Ishikawa (cell line): ENCODE data around the gene KRT80.
A peak's percentile ranks its signal among the peaks of the same experiment; 100 is the strongest.

ENCODE experiments used
- CEBPB ChIP-seq: IDR thresholded peaks from 2 replicates; pipeline ENCODE4 v1.6.1; 2012
- CREB1 ChIP-seq: IDR thresholded peaks from 2 replicates; pipeline ENCODE4 v1.6.1; 2012; ENCODE audit warnings: low read depth
- EGR1 ChIP-seq: IDR thresholded peaks from 2 replicates; pipeline ENCODE4 v1.6.1; 2012
- EP300 ChIP-seq: IDR thresholded peaks from 2 replicates; pipeline ENCODE4 v1.6.1; 2012; ENCODE audit warnings: borderline replicate concordance
- FOXM1 ChIP-seq: IDR thresholded peaks from 2 replicates; pipeline ENCODE4 v1.6.1; 2012; ENCODE audit warnings: low read depth, borderline replicate concordance
- MAX ChIP-seq: IDR thresholded peaks from 2 replicates; pipeline ENCODE4 v1.6.1; 2012
- NFIC ChIP-seq: IDR thresholded peaks from 2 replicates; pipeline ENCODE4 v1.6.1; 2012
- RAD21 ChIP-seq: IDR thresholded peaks from 2 replicates; pipeline ENCODE4 v1.6.1; 2012; ENCODE audit warnings: low read depth
- TAF1 ChIP-seq: IDR thresholded peaks from 2 replicates; pipeline ENCODE4 v1.6.1; 2012; ENCODE audit warnings: low read depth, mild to moderate bottlenecking
- TCF12 ChIP-seq: IDR thresholded peaks from 2 replicates; pipeline ENCODE4 v1.6.1; 2012; ENCODE audit warnings: low read depth
- TEAD4 ChIP-seq: IDR thresholded peaks from 2 replicates; pipeline ENCODE4 v1.6.1; 2012
- USF1 ChIP-seq: IDR thresholded peaks from 2 replicates; pipeline ENCODE4 v1.6.1; 2012
- YY1 ChIP-seq: IDR thresholded peaks from 2 replicates; pipeline ENCODE4 v1.6.1; 2012; ENCODE audit warnings: low read depth
- ZBTB7A ChIP-seq: IDR thresholded peaks from 2 replicates; pipeline ENCODE4 v1.6.1; 2012; ENCODE audit warnings: low read depth
- TF ChIP-seq, protein P1 (sequence below): IDR thresholded peaks from 2 replicates; pipeline ENCODE4 v1.6.1; 2012; ENCODE audit warnings: low read depth, mild to moderate bottlenecking

KRT80 gene

DNA sequence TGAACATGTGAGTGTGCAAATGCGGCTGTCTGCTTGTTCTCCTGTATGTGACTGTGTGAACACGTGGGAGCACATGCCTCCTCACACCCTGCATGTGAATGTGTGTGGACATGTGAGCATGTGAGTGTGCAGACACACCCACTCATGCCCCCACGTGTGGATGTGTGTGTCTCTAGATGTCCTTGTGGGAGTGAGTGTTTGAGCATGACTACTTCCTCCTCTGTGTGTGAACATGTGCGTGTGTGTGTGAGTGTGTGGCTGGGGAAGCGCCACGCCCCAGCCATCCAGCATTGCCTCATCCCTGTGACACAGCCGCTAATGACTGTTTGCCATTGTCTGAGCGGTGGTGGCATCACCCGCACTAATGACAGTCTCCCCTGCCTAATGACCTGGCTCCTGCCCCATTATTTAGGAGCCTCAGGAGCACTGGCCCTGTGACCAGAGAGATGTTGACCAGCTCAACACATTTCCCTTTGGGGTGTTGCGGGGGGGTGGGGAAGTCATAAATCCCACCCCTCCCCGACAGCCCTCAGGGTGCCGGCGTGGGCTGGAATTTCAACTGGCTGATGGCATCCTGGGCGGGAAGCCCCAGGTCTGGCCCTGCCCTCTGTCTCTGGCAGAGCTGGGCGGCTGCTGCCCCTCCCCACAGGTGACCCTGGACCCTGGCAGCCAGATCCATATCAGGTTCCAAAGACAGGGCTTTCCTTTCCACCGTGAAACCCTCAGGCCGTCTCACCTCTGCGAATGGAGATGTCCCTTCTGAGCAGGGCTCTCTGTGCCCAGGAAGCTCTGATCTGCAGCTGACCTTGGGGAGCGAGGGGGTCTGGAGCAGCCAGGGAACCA is 11.5 kb upstream of the KRT80 start:
- TF ChIP-seq, protein P1, sequence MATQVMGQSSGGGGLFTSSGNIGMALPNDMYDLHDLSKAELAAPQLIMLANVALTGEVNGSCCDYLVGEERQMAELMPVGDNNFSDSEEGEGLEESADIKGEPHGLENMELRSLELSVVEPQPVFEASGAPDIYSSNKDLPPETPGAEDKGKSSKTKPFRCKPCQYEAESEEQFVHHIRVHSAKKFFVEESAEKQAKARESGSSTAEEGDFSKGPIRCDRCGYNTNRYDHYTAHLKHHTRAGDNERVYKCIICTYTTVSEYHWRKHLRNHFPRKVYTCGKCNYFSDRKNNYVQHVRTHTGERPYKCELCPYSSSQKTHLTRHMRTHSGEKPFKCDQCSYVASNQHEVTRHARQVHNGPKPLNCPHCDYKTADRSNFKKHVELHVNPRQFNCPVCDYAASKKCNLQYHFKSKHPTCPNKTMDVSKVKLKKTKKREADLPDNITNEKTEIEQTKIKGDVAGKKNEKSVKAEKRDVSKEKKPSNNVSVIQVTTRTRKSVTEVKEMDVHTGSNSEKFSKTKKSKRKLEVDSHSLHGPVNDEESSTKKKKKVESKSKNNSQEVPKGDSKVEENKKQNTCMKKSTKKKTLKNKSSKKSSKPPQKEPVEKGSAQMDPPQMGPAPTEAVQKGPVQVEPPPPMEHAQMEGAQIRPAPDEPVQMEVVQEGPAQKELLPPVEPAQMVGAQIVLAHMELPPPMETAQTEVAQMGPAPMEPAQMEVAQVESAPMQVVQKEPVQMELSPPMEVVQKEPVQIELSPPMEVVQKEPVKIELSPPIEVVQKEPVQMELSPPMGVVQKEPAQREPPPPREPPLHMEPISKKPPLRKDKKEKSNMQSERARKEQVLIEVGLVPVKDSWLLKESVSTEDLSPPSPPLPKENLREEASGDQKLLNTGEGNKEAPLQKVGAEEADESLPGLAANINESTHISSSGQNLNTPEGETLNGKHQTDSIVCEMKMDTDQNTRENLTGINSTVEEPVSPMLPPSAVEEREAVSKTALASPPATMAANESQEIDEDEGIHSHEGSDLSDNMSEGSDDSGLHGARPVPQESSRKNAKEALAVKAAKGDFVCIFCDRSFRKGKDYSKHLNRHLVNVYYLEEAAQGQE = no peak
- peak; percentile 94 for TF ChIP-seq FOXM1
- peak; percentile 99 for TF ChIP-seq TCF12
- peak; percentile 93 for TF ChIP-seq MAX
- TF ChIP-seq TEAD4 = peak; percentile 95
- TF ChIP-seq EP300 = peak; percentile 97
- peak; percentile 96 for TF ChIP-seq EGR1
- peak; percentile 88 for TF ChIP-seq CEBPB
- TF ChIP-seq ZBTB7A = peak; percentile 89
- peak; percentile 29; the same call in 1 of the 2 replicates for TF ChIP-seq TAF1
- TF ChIP-seq USF1 = peak; percentile 19
- TF ChIP-seq CREB1 = no peak
- TF ChIP-seq NFIC = peak; percentile 95
- TF ChIP-seq RAD21 = peak; percentile 29; the same call in 1 of the 2 replicates
- TF ChIP-seq YY1 = peak; percentile 61; the same call in 1 of the 2 replicates

- TF ChIP-seq YY1 (no peak; the same call in 1 of the 2 replicates), MAX (no peak; the same call in 1 of the 2 replicates), FOXM1 (0 out of 2 replicates have a peak, but pooled peaks have one; percentile 14), TAF1 (peak; percentile 61; the same call in 1 of the 2 replicates), EP300 (peak; percentile 73; the same call in 1 of the 2 replicates), EGR1 (peak; percentile 67), CEBPB (no peak), RAD21 (no peak; the same call in 1 of the 2 replicates), ZBTB7A (peak; percentile 70; the same call in 1 of the 2 replicates), TCF12 (peak; percentile 78), NFIC (peak; percentile 69), TEAD4 (peak; percentile 54)
Observed at GRCh38 chr12:52202361-52203078, 10.7 kb upstream of the KRT80 start.

GRCh38 chr12:52201451-52201839 is 9.6 kb upstream of the KRT80 start:
- no peak for TF ChIP-seq TCF12
- peak; percentile 11; the same call in 1 of the 2 replicates for TF ChIP-seq TEAD4

GRCh38 chr12:52200781-52201450 is 9.1 kb upstream of the KRT80 start:
- no peak for TF ChIP-seq EP300
- no peak for TF ChIP-seq EGR1
- TF ChIP-seq CEBPB = no peak
- no peak for TF ChIP-seq USF1
- no peak for TF ChIP-seq ZBTB7A
- no peak for TF ChIP-seq RAD21
- no peak for TF ChIP-seq TCF12
- no peak for TF ChIP-seq YY1
- TF ChIP-seq TAF1 = no peak
- no peak for TF ChIP-seq CREB1
- TF ChIP-seq TEAD4 = no peak
- TF ChIP-seq MAX = no peak
- TF ChIP-seq NFIC = no peak
- TF ChIP-seq, protein P1 = no peak
- TF ChIP-seq FOXM1 = no peak
